HG02840 (cell line): Measurements from ENCODE around the gene ZNF629.
"Not testable (repeated sequence)": the region's sequence is repeated elsewhere in the genome, so short reads cannot be mapped to it uniquely, and the experiment has no call there.

Experiments used
- ATAC-seq: cut with Tn5 transposase; IDR thresholded peaks from one replicate; pipeline ENCODE4 v1.9.1; 2021; ENCODE audit warnings: mild to moderate bottlenecking, moderate library complexity, moderate number of reproducible peaks; ENCODE audit not compliant: unreplicated experiment, low FRiP score

ZNF629 gene

GRCh38 chr16:30786936-30787612, at the start of gene ZNF629:
Gene ZNF629 (minus strand): TSS chr16:30787205. CDS start chr16:30784482, 2,723 bp downstream.
- ATAC-seq, result no peak

GRCh38 chr16:30834130-30834740, 47.2 kb upstream of the ZNF629 start:
- no peak for ATAC-seq

- no peak for ATAC-seq
Observed at GRCh38 chr16:30830072-30830417, 43.0 kb upstream of the ZNF629 start.

GRCh38 chr16:30829130-30830071, 42.4 kb upstream of the ZNF629 start:
- ATAC-seq, result no peak

GRCh38 chr16:30821891-30822290, 34.9 kb upstream of the ZNF629 start:
- ATAC-seq, result no peak

- not testable (repeated sequence) for ATAC-seq
Observed at GRCh38 chr16:30821441-30821840, 34.4 kb upstream of the ZNF629 start.

GRCh38 chr16:30820952-30821421, 34.0 kb upstream of the ZNF629 start:
- ATAC-seq, result no peak

- no peak for ATAC-seq
Observed at GRCh38 chr16:30816769-30817168, 29.8 kb upstream of the ZNF629 start.

GRCh38 chr16:30813821-30814189, 26.8 kb upstream of the ZNF629 start:
- ATAC-seq, result peak; percentile 28

- ATAC-seq, result not testable (repeated sequence)
Observed at GRCh38 chr16:30809675-30810074, 22.7 kb upstream of the ZNF629 start.

- ATAC-seq, result not testable (repeated sequence)
Observed at GRCh38 chr16:30808890-30809426, 22.0 kb upstream of the ZNF629 start.

- ATAC-seq, result no peak
Observed at GRCh38 chr16:30808146-30808545, 21.1 kb upstream of the ZNF629 start.

GRCh38 chr16:30805370-30806169, 18.6 kb upstream of the ZNF629 start:
- no peak for ATAC-seq

- ATAC-seq, result no peak
Observed at GRCh38 chr16:30805056-30805369, 18.0 kb upstream of the ZNF629 start.

GRCh38 chr16:30802936-30803335, 15.9 kb upstream of the ZNF629 start:
- no peak for ATAC-seq

GRCh38 chr16:30797670-30798309, 10.8 kb upstream of the ZNF629 start:
- ATAC-seq, result no peak

- ATAC-seq, result no peak
Observed at GRCh38 chr16:30794634-30795033, 7.6 kb upstream of the ZNF629 start.

GRCh38 chr16:30793508-30794069, 6.6 kb upstream of the ZNF629 start:
- no peak for ATAC-seq

- ATAC-seq, result no peak
Observed at GRCh38 chr16:30787613-30788378, 791 bp upstream of the ZNF629 start.
